ENCODE results near the gene CDADC1. TPM values are rescaled to one million over a fixed set of nuclear protein-coding genes. Genes with fewer than 3 reads are reported as not detected.

The CDADC1 gene
- 2.2 and 2.4 TPM in 2 replicates for total RNA-seq

GRCh38 chr13:49247643-49248621 is at the start of gene CDADC1:
CDADC1 (plus strand) TSS chr13:49247925; CDS start chr13:49248038, 113 bp downstream.

GRCh38 chr13:49220036-49220855 is 27.5 kb upstream of the CDADC1 start, which contains the start of gene MLNR:
MLNR (plus strand) TSS chr13:49220338; CDS start chr13:49220338, 0 bp downstream.

Other genes starting within 250 kb of the CDADC1 start
- not detected in 2 replicates for gene MLNR, start 27.6 kb upstream of the CDADC1 start, total RNA-seq
- gene CAB39L, start 196.1 kb downstream of the CDADC1 start, total RNA-seq, result 6.8 and 10.8 TPM in 2 replicates
- gene SETDB2, start 196.3 kb downstream of the CDADC1 start, total RNA-seq, result 5.6 and 7.4 TPM in 2 replicates
- gene PHF11, start 248.0 kb downstream of the CDADC1 start, total RNA-seq, result 14.6 and 14.9 TPM in 2 replicates